ENCODE data around the gene YIPF6.

- TF ChIP-seq HDAC2 (CRISPR knock-in tag; IDR thresholded peaks at IDR 0.05), result no peak
- TF ChIP-seq TP53 (CRISPR knock-in tag; conservative IDR thresholded peaks at IDR 0.05), result no peak
- TF ChIP-seq RARA (CRISPR knock-in tag; IDR thresholded peaks at IDR 0.05), result no peak
- no peak for TF ChIP-seq EP300 (IDR thresholded peaks at IDR 0.05; ENCODE audit: low read depth in 2 of 2, low read length in 2 of 2)
- TF ChIP-seq EP300 (CRISPR knock-in tag; IDR thresholded peaks at IDR 0.05; ENCODE audit: borderline replicate concordance), result no peak
- TF ChIP-seq ELF4 (CRISPR knock-in tag; IDR thresholded peaks at IDR 0.05; ENCODE audit: borderline replicate concordance), result no peak
- TF ChIP-seq SAFB2 (CRISPR knock-in tag; IDR thresholded peaks at IDR 0.05; ENCODE audit: borderline replicate concordance, low read depth), result no peak
- TF ChIP-seq DDIT3 (CRISPR knock-in tag; IDR thresholded peaks at IDR 0.05), result no peak
- TF ChIP-seq RBAK (CRISPR knock-in tag; IDR thresholded peaks at IDR 0.05), result no peak
- no peak for TF ChIP-seq SOX6 (IDR thresholded peaks at IDR 0.05)
- no peak for TF ChIP-seq SOX6 (CRISPR knock-in tag; IDR thresholded peaks at IDR 0.05)
- no peak for TF ChIP-seq KLF13 (CRISPR knock-in tag; IDR thresholded peaks at IDR 0.05)
- TF ChIP-seq GABPA (IDR thresholded peaks at IDR 0.05; ENCODE audit: low read depth, low read length), result no peak
- no peak for TF ChIP-seq GABPA (CRISPR knock-in tag; IDR thresholded peaks at IDR 0.05; ENCODE audit: low read depth)
Observed at GRCh38 chrX:68463880-68464279, 35.0 kb upstream of the YIPF6 start.

Data from HepG2 (cell line).